Measurements from ENCODE around the gene CDH4.

The CDH4 gene

GRCh38 chr20:61816606-61817460, 564.8 kb downstream of the CDH4 start:
- Mint-ChIP-seq H3K36me3 (no peaks in the 10 kb centered on the region), H3K4me1 (no peaks in the 10 kb centered on the region), H3K27ac (no peak overlapping the region), H3K27me3 (peaks cover 0 to 8% of the 10 kb centered on the region in 2 donors), H3K9me3 (no peaks in the 10 kb centered on the region), H3K4me3 (no peak overlapping the region)
- DNase-seq (no peak), ATAC-seq (replicated peaks) (no peak)

- Mint-ChIP-seq H3K4me1 (no peaks in the 10 kb centered on the region), H3K27ac (no peak overlapping the region), H3K36me3 (no peaks in the 10 kb centered on the region), H3K9me3 (no peaks in the 10 kb centered on the region), H3K4me3 (no peak overlapping the region), H3K27me3 (peaks cover 0 to 8% of the 10 kb centered on the region in 2 donors)
- ATAC-seq (replicated peaks) (no peak), DNase-seq (no peak)
These were observed 565.5 kb downstream of the CDH4 start for GRCh38 chr20:61817575-61817974.

GRCh38 chr20:61818746-61819573, 566.9 kb downstream of the CDH4 start:
- Mint-ChIP-seq H3K27ac (no peak overlapping the region), H3K4me1 (no peaks in the 10 kb centered on the region), H3K4me3 (no peak overlapping the region), H3K9me3 (peaks cover 3 to 5% of the 10 kb centered on the region in 2 donors), H3K36me3 (no peaks in the 10 kb centered on the region), H3K27me3 (peaks cover 0 to 8% of the 10 kb centered on the region in 2 donors)
- DNase-seq, result no peak
- ATAC-seq (replicated peaks), result no peak

- ATAC-seq (replicated peaks) (no peak), DNase-seq (no peak)
- Mint-ChIP-seq H3K4me1 (no peaks in the 10 kb centered on the region), H3K27ac (no peak overlapping the region), H3K4me3 (no peak overlapping the region), H3K27me3 (peaks cover 0 to 8% of the 10 kb centered on the region in 2 donors), H3K9me3 (peaks cover 3 to 5% of the 10 kb centered on the region in 2 donors), H3K36me3 (no peaks in the 10 kb centered on the region)
These were observed 567.4 kb downstream of the CDH4 start for GRCh38 chr20:61819574-61819846.

GRCh38 chr20:61819921-61820825, 568.1 kb downstream of the CDH4 start:
- H3K4me3 Mint-ChIP-seq, result no peak overlapping the region
- peaks cover 3 to 5% of the 10 kb centered on the region in 2 donors for H3K9me3 Mint-ChIP-seq
- DNase-seq (no peak), ATAC-seq (replicated peaks) (no peak)
- H3K36me3 Mint-ChIP-seq, result no peaks in the 10 kb centered on the region
- H3K27me3 Mint-ChIP-seq, result peaks cover 0 to 8% of the 10 kb centered on the region in 2 donors
- H3K4me1 Mint-ChIP-seq, result no peaks in the 10 kb centered on the region
- H3K27ac Mint-ChIP-seq, result no peak overlapping the region

- H3K36me3 Mint-ChIP-seq, result no peaks in the 10 kb centered on the region
These were observed 569.7 kb downstream of the CDH4 start for GRCh38 chr20:61821735-61822134.

GRCh38 chr20:61822396-61822795, 570.3 kb downstream of the CDH4 start:
- Mint-ChIP-seq H3K36me3 (no peaks in the 10 kb centered on the region), H3K27ac (no peak overlapping the region), H3K4me1 (no peaks in the 10 kb centered on the region), H3K9me3 (peaks cover 3 to 12% of the 10 kb centered on the region in 2 donors), H3K27me3 (peaks cover 4 to 8% of the 10 kb centered on the region in 2 donors), H3K4me3 (no peak overlapping the region)
- ATAC-seq (replicated peaks) (no peak), DNase-seq (no peak)

More at GRCh38 chr20:61821735-61822134, 569.7 kb downstream of the CDH4 start:
- no peaks in the 10 kb centered on the region for H3K4me1 Mint-ChIP-seq
- H3K4me3 Mint-ChIP-seq, result no peak overlapping the region
- no peak overlapping the region for H3K27ac Mint-ChIP-seq
- peaks cover 4 to 8% of the 10 kb centered on the region in 2 donors for H3K27me3 Mint-ChIP-seq
- no peak for DNase-seq
- ATAC-seq (replicated peaks), result no peak
- peaks cover 3 to 12% of the 10 kb centered on the region in 2 donors for H3K9me3 Mint-ChIP-seq

GRCh38 chr20:61823242-61823641, 571.2 kb downstream of the CDH4 start:
- no peaks in the 10 kb centered on the region for H3K36me3 Mint-ChIP-seq
- no peaks in the 10 kb centered on the region for H3K4me1 Mint-ChIP-seq
- ATAC-seq (replicated peaks), result no peak
- peaks cover 4 to 8% of the 10 kb centered on the region in 2 donors for H3K27me3 Mint-ChIP-seq
- H3K27ac Mint-ChIP-seq, result no peak overlapping the region
- no peak overlapping the region for H3K4me3 Mint-ChIP-seq
- DNase-seq, result no peak
- H3K9me3 Mint-ChIP-seq, result peaks cover 3 to 12% of the 10 kb centered on the region in 2 donors

- Mint-ChIP-seq H3K27ac (no peak overlapping the region), H3K9me3 (peaks cover 2 to 7% of the 10 kb centered on the region in 2 donors), H3K4me3 (no peak overlapping the region), H3K36me3 (no peaks in the 10 kb centered on the region), H3K27me3 (peaks cover 12 to 27% of the 10 kb centered on the region in 2 donors), H3K4me1 (no peaks in the 10 kb centered on the region)
- DNase-seq, result no peak
- no peak for ATAC-seq (replicated peaks)
These were observed 576.8 kb downstream of the CDH4 start for GRCh38 chr20:61828891-61829290.

- ATAC-seq (replicated peaks) (no peak), DNase-seq (no peak)
- H3K4me3 Mint-ChIP-seq, result no peak overlapping the region
- no peak overlapping the region for H3K27ac Mint-ChIP-seq
- peaks cover 12 to 27% of the 10 kb centered on the region in 2 donors for H3K27me3 Mint-ChIP-seq
- no peaks in the 10 kb centered on the region for H3K36me3 Mint-ChIP-seq
- peaks cover 2 to 7% of the 10 kb centered on the region in 2 donors for H3K9me3 Mint-ChIP-seq
- H3K4me1 Mint-ChIP-seq, result no peaks in the 10 kb centered on the region
These were observed 577.5 kb downstream of the CDH4 start for GRCh38 chr20:61829526-61829925.

- Mint-ChIP-seq H3K4me1 (no peaks in the 10 kb centered on the region), H3K27ac (no peak overlapping the region), H3K36me3 (no peaks in the 10 kb centered on the region), H3K27me3 (peaks cover 12 to 27% of the 10 kb centered on the region in 2 donors), H3K4me3 (no peak overlapping the region), H3K9me3 (peaks cover 2 to 7% of the 10 kb centered on the region in 2 donors)
- DNase-seq (no peak), ATAC-seq (replicated peaks) (no peak)
These were observed 578.3 kb downstream of the CDH4 start for GRCh38 chr20:61830241-61830930.

GRCh38 chr20:61830991-61831390, 578.9 kb downstream of the CDH4 start:
- peaks cover 2 to 3% of the 10 kb centered on the region in 2 donors for H3K9me3 Mint-ChIP-seq
- H3K4me1 Mint-ChIP-seq, result no peaks in the 10 kb centered on the region
- no peaks in the 10 kb centered on the region for H3K36me3 Mint-ChIP-seq
- no peak overlapping the region for H3K27ac Mint-ChIP-seq
- H3K27me3 Mint-ChIP-seq, result peaks cover 8 to 27% of the 10 kb centered on the region in 2 donors
- H3K4me3 Mint-ChIP-seq, result no peak overlapping the region
- ATAC-seq (replicated peaks) (no peak), DNase-seq (no peak)

GRCh38 chr20:61832181-61832580, 580.1 kb downstream of the CDH4 start:
- peaks cover 0 to 2% of the 10 kb centered on the region in 2 donors for H3K9me3 Mint-ChIP-seq
- H3K27ac Mint-ChIP-seq, result no peak overlapping the region
- ATAC-seq (replicated peaks) (no peak), DNase-seq (no peak)
- H3K27me3 Mint-ChIP-seq, result peaks cover 8 to 27% of the 10 kb centered on the region in 2 donors
- H3K4me3 Mint-ChIP-seq, result no peak overlapping the region
- no peaks in the 10 kb centered on the region for H3K4me1 Mint-ChIP-seq
- H3K36me3 Mint-ChIP-seq, result no peaks in the 10 kb centered on the region
